Epithelial cell of esophagus (primary cell): ENCODE data around the gene CARD6.

Experiments
- DNase-seq: peaks from one replicate; pipeline ENCODE4 v3.0.0; 2010; ENCODE audit warnings: low read depth
- H3K4me3 ChIP-seq: 2 replicates; pipeline ENCODE4 v1.5.1; 2011; ENCODE audit warnings: mild to moderate bottlenecking, low read length, control low read depth
- TF ChIP-seq, protein P1 (sequence below): IDR thresholded peaks from 2 replicates; pipeline ENCODE4 v1.5.1; 2011; ENCODE audit warnings: low read depth, mild to moderate bottlenecking, low read length, control low read depth, inconsistent platforms; ENCODE audit not compliant: insufficient read depth; ENCODE audit errors: missing control alignments

The CARD6 gene

DNA sequence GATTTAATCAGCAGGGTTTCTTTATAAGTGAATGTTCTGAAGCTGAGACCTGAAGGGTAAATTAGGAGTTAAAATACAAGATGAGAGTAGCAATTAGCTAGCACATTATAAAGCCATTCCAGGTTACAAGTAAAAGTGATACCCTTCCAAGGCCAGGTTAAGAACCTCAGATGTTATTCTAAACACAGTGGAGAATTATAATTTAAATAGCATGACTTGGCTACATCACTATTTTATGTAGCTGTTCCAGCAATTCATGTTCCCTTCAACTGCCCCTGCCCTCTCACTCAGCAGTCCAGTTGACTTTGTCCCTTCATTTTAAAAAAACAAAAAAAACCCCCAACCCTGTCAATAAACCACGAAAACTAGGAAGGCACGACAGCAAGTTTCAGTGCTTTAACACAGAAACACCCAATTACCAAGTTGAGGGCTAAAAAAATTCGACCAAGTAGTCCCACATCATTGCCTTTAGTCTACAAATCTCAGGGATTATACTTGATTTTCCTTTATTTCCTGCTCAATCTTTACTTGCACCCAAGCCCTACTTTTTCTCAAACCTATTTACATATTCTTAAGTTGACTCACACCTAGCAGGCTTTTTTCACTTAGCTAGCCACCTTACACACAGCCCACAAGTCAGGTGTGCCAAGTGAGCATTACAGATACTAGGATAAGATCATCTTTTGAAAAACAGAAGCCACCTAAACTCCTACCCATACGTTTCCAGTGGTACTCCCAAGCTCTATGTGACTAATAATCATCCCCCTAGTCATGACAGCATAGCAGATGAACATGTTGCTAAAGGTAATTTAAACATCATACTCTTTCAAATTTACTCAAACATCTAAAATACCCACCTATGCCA is 9.6 kb upstream of the CARD6 start:
- no peak overlapping the region for H3K4me3 ChIP-seq
- TF ChIP-seq, protein P1, sequence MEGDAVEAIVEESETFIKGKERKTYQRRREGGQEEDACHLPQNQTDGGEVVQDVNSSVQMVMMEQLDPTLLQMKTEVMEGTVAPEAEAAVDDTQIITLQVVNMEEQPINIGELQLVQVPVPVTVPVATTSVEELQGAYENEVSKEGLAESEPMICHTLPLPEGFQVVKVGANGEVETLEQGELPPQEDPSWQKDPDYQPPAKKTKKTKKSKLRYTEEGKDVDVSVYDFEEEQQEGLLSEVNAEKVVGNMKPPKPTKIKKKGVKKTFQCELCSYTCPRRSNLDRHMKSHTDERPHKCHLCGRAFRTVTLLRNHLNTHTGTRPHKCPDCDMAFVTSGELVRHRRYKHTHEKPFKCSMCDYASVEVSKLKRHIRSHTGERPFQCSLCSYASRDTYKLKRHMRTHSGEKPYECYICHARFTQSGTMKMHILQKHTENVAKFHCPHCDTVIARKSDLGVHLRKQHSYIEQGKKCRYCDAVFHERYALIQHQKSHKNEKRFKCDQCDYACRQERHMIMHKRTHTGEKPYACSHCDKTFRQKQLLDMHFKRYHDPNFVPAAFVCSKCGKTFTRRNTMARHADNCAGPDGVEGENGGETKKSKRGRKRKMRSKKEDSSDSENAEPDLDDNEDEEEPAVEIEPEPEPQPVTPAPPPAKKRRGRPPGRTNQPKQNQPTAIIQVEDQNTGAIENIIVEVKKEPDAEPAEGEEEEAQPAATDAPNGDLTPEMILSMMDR: no peak
- peak; percentile 53 for DNase-seq

DNA sequence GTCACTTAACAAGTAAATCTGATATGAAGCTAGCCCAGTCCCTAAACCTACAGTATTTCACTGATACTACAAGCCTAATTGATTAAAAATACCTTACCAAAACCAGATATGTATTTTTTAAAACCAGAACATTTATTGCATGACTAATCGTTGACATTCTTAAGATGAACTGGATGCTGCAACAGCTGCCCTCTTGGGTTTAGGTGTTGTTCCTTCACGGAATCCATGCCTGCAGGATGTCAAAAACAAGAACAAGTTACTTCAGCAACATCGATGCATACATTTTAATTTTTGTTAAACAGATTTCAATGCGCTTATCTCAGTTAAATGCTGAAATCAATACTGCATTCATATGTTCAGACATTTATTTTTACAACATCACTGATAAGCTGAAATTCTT is 8.8 kb upstream of the CARD6 start:
- TF ChIP-seq, protein P1: no peak
- DNase-seq: no peak
- no peak overlapping the region for H3K4me3 ChIP-seq

DNA sequence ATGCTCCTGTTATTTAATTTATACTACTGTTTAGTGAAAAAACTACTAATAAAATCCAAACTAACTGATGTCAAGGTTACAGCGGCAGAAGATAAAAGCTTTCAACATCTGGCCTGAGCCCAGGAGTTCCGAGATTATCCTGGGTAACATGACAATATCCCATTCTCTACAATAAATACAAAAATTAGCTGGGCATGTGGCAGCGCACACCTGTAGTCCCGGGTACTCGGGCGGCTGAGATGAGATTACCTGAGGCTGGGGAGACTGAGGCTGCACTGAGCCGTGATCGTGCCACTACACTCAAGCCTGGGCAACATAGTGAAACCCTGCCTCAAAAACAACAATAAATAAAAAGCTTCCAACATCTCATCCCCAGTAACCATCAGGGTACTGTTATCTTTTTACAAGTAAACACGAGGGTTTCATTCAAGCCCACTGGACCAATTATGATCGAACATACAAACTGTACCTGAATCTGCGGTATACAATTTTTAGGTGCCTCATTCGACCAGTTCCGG is 7.4 kb upstream of the CARD6 start:
- TF ChIP-seq, protein P1: no peak
- no peak for DNase-seq
- peak overlapping the region; percentile 96 for H3K4me3 ChIP-seq

DNA sequence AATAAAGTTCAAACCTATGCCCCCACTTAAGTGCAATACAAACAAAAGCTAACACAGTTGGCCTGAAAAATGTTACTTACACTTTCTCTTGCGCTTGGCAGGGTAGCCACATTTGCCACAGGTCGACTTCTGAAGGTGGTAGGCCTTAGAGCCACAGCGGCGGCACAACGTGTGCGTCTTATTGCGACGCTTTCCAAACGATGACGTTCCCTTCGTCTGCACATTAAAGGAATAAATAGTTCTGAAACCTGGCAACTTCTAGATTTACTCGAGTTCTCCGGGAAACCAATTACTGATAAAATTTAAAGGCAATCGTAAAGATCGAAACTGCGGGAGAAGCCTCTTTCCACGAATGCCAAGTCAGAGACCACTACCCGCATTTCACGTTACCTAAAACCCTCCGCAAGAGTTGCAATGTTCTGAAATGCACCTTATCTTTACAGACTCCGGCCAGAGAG is 6.7 kb upstream of the CARD6 start:
- DNase-seq: peak; percentile 29
- TF ChIP-seq, protein P1: no peak
- peak overlapping the region; percentile 96 for H3K4me3 ChIP-seq

DNA sequence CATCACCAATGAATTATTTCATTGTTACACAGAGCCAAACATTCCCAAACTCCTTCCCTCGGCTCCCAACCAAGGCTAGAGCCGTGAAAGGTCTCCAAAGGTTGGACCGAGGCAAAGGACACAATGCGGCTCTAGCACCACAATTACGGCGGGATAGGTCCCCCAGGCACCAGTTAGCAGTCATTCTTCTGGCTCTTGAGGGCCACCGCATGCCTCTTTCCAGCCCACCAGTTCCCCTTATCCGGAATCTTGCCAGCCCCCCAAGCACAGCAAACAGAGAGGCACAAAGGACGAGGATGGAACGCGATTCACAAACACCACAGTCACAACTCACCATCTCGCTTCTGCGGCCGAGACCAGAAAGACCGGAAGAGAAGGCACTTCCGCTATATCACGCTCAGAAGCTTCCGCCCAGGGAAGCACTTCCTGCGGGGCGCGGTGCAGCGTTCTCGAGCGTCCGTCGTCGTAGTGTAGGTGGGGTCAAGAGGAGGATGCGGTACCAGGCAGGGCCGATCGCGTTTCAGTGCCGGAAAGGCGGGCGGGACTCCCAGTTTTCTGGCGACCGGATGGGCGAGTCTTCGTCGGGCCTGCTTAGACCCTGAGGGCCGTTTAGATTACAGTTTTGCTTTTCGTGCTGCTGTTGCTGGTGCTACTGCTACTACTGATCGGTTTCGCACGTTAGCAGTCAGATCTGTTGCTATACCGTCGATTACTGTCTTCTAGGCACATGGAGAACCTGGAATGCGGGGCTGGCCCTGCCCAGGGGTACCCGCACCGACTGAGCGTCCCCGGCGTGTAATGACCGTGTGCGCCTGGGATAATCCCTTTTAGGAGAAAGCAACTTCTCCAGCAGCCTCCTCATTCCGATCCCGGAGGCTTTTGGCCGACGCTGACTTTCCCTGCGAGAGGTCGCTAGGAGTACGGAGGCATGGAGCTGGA is 6.0 kb upstream of the CARD6 start, which contains the start of gene RPL37:
Gene RPL37, minus strand, starts transcription at position 374 of the 939 bp plus-strand sequence. Its CDS starts 37 bp downstream, at position 337.
- peak; percentile 98 for DNase-seq
- TF ChIP-seq, protein P1: no peak
- H3K4me3 ChIP-seq: peak within 1 kb of the TSS; percentile 96

DNA sequence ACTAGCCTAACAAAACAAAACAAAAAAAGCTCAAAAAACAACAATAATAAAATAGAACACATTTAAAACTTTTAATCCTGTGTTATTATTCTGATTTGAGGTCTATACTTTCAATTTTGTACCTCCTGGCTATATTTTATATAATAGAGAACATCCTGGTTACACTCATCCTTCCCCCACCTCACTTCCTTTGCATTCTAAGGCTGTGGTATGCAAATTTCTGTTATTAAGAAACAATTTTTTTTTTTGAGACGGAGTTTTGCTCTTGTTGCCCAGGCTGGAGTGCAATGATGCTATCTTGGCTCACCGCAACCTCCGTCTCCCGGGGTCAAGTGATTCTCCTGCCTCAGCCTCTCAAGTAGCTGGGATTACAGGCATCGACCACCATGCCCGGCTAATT is 3.1 kb upstream of the CARD6 start:
- DNase-seq: no peak
- TF ChIP-seq, protein P1: no peak
- no peak overlapping the region for H3K4me3 ChIP-seq
